AG10803 (cell line): ENCODE data around the gene RAP1GAP.

Experiments
- DNase-seq: peaks from one replicate; pipeline ENCODE4 v3.0.0; 2010; ENCODE audit warnings: low read depth
- H3K4me3 ChIP-seq: 2 replicates; pipeline ENCODE4 v1.5.1; 2011; ENCODE audit warnings: mild to moderate bottlenecking, low read length, control low read depth
- CTCF ChIP-seq: conservative IDR thresholded peaks from 2 replicates; pipeline ENCODE4 v1.5.1; 2011; ENCODE audit warnings: mild to moderate bottlenecking, low read length, control low read depth, inconsistent platforms

RAP1GAP gene

GRCh38 chr1:21664806-21665588 is 4.2 kb downstream of the RAP1GAP start:
- no peak for TF ChIP-seq CTCF
- no peak overlapping the region for H3K4me3 ChIP-seq
- no peak for DNase-seq

GRCh38 chr1:21663951-21664805 is 5.0 kb downstream of the RAP1GAP start:
- DNase-seq = no peak
- TF ChIP-seq CTCF = no peak
- H3K4me3 ChIP-seq = no peak overlapping the region

- TF ChIP-seq CTCF = no peak
- no peak for DNase-seq
- no peak overlapping the region for H3K4me3 ChIP-seq
Measured at GRCh38 chr1:21663248-21663950, 5.8 kb downstream of the RAP1GAP start.

GRCh38 chr1:21662426-21663247 is 6.5 kb downstream of the RAP1GAP start:
- no peak for DNase-seq
- H3K4me3 ChIP-seq = no peak overlapping the region
- TF ChIP-seq CTCF = no peak

GRCh38 chr1:21661886-21662285 is 7.3 kb downstream of the RAP1GAP start:
- no peak for TF ChIP-seq CTCF
- H3K4me3 ChIP-seq = no peak overlapping the region
- DNase-seq = no peak

GRCh38 chr1:21659924-21660326 is 9.2 kb downstream of the RAP1GAP start:
- no peak overlapping the region for H3K4me3 ChIP-seq
- no peak for DNase-seq
- no peak for TF ChIP-seq CTCF
